Psoas muscle (tissue), 8 donors: Measurements from ENCODE around the gene IFT88. TPM values are rescaled to one million over a fixed set of nuclear protein-coding genes. Genes with fewer than 3 reads are reported as not detected.

Source experiments
- ATAC-seq, 4 donors: fragments of 200-7000 bp; cut with Tn5 transposase; one replicate each; pipeline ENCODE4 v1.9.1; 2020; ENCODE audit warnings: moderate library complexity in 3 of 4, mild to moderate bottlenecking in 2 of 4
- DNase-seq, 2 donors: peaks; one replicate each; pipeline ENCODE4 v3.0.0-alpha.2; 2020
- H3K27ac ChIP-seq: fragments of 200-600 bp; one replicate; pipeline ENCODE4 v1.8.0; 2022
- H3K27me3 ChIP-seq, 3 donors: fragments of 200-600 bp in 1 of 3; one replicate each; pipeline versions ENCODE4 v1.6.1 to v1.8.0; 2013 to 2022; ENCODE audit warnings: low read length in 2 of 3, mild to moderate bottlenecking in 2 of 3, moderate library complexity in 1 of 3; ENCODE audit not compliant: insufficient read depth in 3 of 3
- H3K36me3 ChIP-seq, 2 donors: fragments of 200-600 bp in 1 of 2; one replicate each; pipeline versions ENCODE4 v1.6.1 to v1.8.0; 2013 to 2022; ENCODE audit warnings: low read depth in 1 of 2, mild to moderate bottlenecking in 1 of 2, moderate library complexity in 1 of 2; ENCODE audit not compliant: insufficient read depth in 1 of 2
- H3K4me1 ChIP-seq: fragments of 200-600 bp; one replicate; pipeline ENCODE4 v1.8.0; 2022
- H3K4me3 ChIP-seq: fragments of 200-600 bp; one replicate; pipeline ENCODE4 v1.8.0; 2022; ENCODE audit warnings: mild to moderate bottlenecking
- H3K9me3 ChIP-seq: fragments of 200-600 bp; one replicate; pipeline ENCODE4 v1.8.0; 2022
- CTCF ChIP-seq: fragments of 200-600 bp; IDR thresholded peaks from one replicate; pipeline ENCODE4 v1.8.0; 2022; ENCODE audit warnings: antibody characterized with exemption
- WGBS, 3 donors: extraction: QIAGEN DNeasy Blood & Tissue Kit; methylation state at CpG; one replicate each; pipeline versions ENCODE4 v1.1.6 to v1.1.7; 2013; 5-methylcytosine and 5-hydroxymethylcytosine counted together
- intact Hi-C, 2 donors: fragments of 100-400 bp; cut with DNase I; formaldehyde crosslinking; loops; one replicate each; pipeline versions ENCODE4 v1.11.0 to v1.14.2; 2022
- polyA plus RNA-seq, 3 donors: library from polyadenylated mRNA; stranded (reverse); fragments of 200-250 nt; gene quantifications; one replicate each; pipeline ENCODE4 v1.2.3, GENCODE V29; 2013
- total RNA-seq, 4 donors: library from RNA; stranded (reverse); fragmentation: NEBNext Ultra II Directional in 2 of 4; extraction: Animal tissue kit (Norgen Biotek cat#: 25700) in 2 of 4; gene quantifications; one replicate each; pipeline versions ENCODE4 v1.2.1 to v1.2.4, GENCODE V29; 2021 to 2023
- donor health status: healthy with polysubstance abuse.
- donor health status: DM: no; HTN: no; CAD: no; lungs with moderate emphysema.
- donor health status: Bipolar disorder and iron deficiency.
- donor health status: healthy.
- donor health status: DM: yes; HTN: yes; CAD: no.
- donor health status: DM: no; HTN: no; CAD: no.
- donor health status: DM: no; HTN: no; CAD: no.
- donor health status: DM: yes; HTN: yes; CAD: no.

The IFT88 gene
- total and polyA plus RNA-seq, 7 donors, result 3.9 to 9.8 (median 4.6) TPM

GRCh38 chr13:20588529-20589110, 21.7 kb downstream of the IFT88 start:
- H3K27me3 ChIP-seq, result no peaks in the 10 kb centered on the region
- intact Hi-C loops, result no loop called here
- no peak for TF ChIP-seq CTCF
- 85 to 86% (median 85%) methylated on average over 4 of the region's 4 CpGs for WGBS, 3 donors
- ATAC-seq, result no peak
- H3K4me3 ChIP-seq, result no peak overlapping the region
- peaks cover 5 to 50% of the 10 kb centered on the region in 2 donors for H3K36me3 ChIP-seq
- H3K4me1 ChIP-seq, result no peaks in the 10 kb centered on the region
- H3K27ac ChIP-seq, result no peak overlapping the region
- H3K9me3 ChIP-seq, result peaks cover 11% of the 10 kb centered on the region
- no peak for DNase-seq

GRCh38 chr13:20590561-20590960, 23.6 kb downstream of the IFT88 start:
- Histone ChIP-seq H3K4me3 (no peak overlapping the region), H3K27ac (no peak overlapping the region), H3K9me3 (no peaks in the 10 kb centered on the region), H3K4me1 (no peaks in the 10 kb centered on the region), H3K27me3 (no peaks in the 10 kb centered on the region), H3K36me3 (peaks cover 0 to 47% of the 10 kb centered on the region in 2 donors)
- 96 to 98% (median 97%) methylated on average over 2 of the region's 2 CpGs for WGBS, 3 donors
- TF ChIP-seq CTCF, result no peak
- DNase-seq, result no peak
- no peak for ATAC-seq
- intact Hi-C loops, result no loop called here

- 88 to 97% (median 94%) methylated on average over 4 of the region's 4 CpGs for WGBS, 3 donors
- Histone ChIP-seq H3K4me3 (no peak overlapping the region), H3K4me1 (no peaks in the 10 kb centered on the region), H3K27ac (no peak overlapping the region), H3K9me3 (no peaks in the 10 kb centered on the region), H3K27me3 (no peaks in the 10 kb centered on the region), H3K36me3 (peaks cover 0 to 51% of the 10 kb centered on the region in 2 donors)
- intact Hi-C loops, result no loop called here
- DNase-seq (no peak), ATAC-seq (no peak)
- TF ChIP-seq CTCF, result no peak
Measured at GRCh38 chr13:20592606-20593005, 25.6 kb downstream of the IFT88 start.

- Histone ChIP-seq H3K9me3 (no peaks in the 10 kb centered on the region), H3K4me3 (no peak overlapping the region), H3K36me3 (peaks cover 0 to 68% of the 10 kb centered on the region in 2 donors), H3K27ac (no peak overlapping the region), H3K4me1 (no peaks in the 10 kb centered on the region), H3K27me3 (no peaks in the 10 kb centered on the region)
- 61 to 77% (median 77%) methylated on average over 2 of the region's 2 CpGs for WGBS, 3 donors
- TF ChIP-seq CTCF, result no peak
- no peak for DNase-seq
- intact Hi-C loops, result no loop called here
- no peak for ATAC-seq
Measured at GRCh38 chr13:20594280-20594679, 27.3 kb downstream of the IFT88 start.

GRCh38 chr13:20607015-20607414, 40.1 kb downstream of the IFT88 start:
- Histone ChIP-seq H3K36me3 (peaks cover 0 to 50% of the 10 kb centered on the region in 2 donors), H3K27ac (no peak overlapping the region), H3K27me3 (no peaks in the 10 kb centered on the region), H3K4me1 (no peaks in the 10 kb centered on the region), H3K4me3 (no peak overlapping the region), H3K9me3 (no peaks in the 10 kb centered on the region)
- ATAC-seq, result no peak
- TF ChIP-seq CTCF, result no peak
- intact Hi-C loops, result no loop called here
- no peak for DNase-seq
- 93 to 98% (median 97%) methylated on average over 15 of the region's 15 CpGs for WGBS, 3 donors
